HG03432 (cell line): ENCODE results near the gene TAPBP.
A peak's percentile ranks its signal among the peaks of the same experiment; 100 is the strongest.

Experiments
- ATAC-seq: cut with Tn5 transposase; IDR thresholded peaks from one replicate; pipeline ENCODE4 v1.9.1; 2021; ENCODE audit warnings: mild to moderate bottlenecking, moderate library complexity; ENCODE audit not compliant: unreplicated experiment

The TAPBP gene

DNA sequence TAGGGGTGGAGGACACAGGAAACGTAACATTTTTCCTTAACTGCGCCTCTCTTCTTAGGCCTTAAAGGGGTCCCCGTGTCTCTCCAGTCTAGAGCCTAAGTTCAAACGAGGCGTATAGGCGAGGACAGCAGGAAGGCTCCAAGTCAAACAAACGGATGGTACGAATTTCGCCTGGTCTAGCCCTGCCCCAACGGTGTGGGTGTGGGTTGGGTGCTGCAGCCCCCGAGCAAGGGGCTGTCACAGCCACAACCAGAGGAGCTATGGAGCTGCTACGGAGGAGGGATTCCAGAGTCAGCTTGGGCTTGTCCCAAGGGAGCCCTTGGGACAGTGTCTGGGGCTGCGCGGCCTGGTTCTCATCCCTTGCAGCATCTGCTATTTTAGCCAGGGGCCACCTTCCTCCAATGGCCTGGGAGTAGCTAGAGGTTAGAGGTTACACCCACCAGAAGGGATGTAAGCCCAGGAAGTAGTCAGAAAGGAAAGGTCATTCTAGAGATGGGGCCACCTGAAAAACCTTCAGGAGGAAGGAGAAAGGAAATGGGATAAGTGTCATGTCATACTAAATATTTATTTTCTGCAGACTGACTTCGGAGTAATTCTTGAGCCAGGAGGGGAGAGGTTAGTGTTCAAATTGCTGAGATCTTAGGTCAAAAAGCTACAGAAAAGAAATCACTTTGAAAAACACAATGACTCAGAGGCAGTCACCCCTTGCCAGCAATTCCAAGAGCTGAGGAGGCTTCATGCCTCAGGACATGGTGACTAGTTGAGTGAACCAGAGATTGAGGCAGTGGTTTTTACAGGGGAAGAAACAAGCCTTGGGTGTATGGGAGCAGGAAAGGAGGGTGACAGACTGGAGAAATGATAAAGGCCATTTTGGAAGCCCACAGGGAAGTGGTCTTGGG, 63.9 kb downstream of the TAPBP start:
- peak; percentile 1 for ATAC-seq
